SK-N-SH (cell line): ENCODE data around the gene NR6A1. TPM values are rescaled to one million over a fixed set of nuclear protein-coding genes. Genes with fewer than 3 reads are reported as not detected.

Experiments used
- CTCF ChIA-PET: fragments of 300-600, 350-600 bp; formaldehyde crosslinking; extraction: SDS; loops from one replicate; lab custom pipeline; 2021; lab: Yijun Ruan, JAX
- POLR2A ChIA-PET: fragments of 350-600 bp; sonication (Branson Sonifier 250); formaldehyde crosslinking; extraction: SDS; loops from one replicate; lab custom pipeline; 2020; ENCODE audit warnings: antibody characterized with exemption, inconsistent platforms; lab: Yijun Ruan, JAX
- DNase-seq: peaks from one replicate; pipeline ENCODE4 v3.0.0; 2012
- H2AFZ ChIP-seq: fragments of 200-600 bp; sonication (generic); 2 replicates; pipeline ENCODE4 v1.8.1; 2016; ENCODE audit warnings: antibody characterized with exemption, mild to moderate bottlenecking, low read depth
- H3F3A ChIP-seq: fragments of 200-600 bp; sonication (generic); replicated peaks from 2 replicates; pipeline ENCODE3; 2016; ENCODE audit warnings: antibody characterized with exemption, mild to moderate bottlenecking; ENCODE audit not compliant: insufficient read depth
- H3K27ac ChIP-seq, 2 experiments: fragments of 200-500 bp in 1 of 2; fragments of 200-600 bp in 1 of 2; sonication (Bioruptor generic) in 1 of 2; sonication (generic), shearing (Covaris generic) in 1 of 2; 2 replicates each; pipeline versions ENCODE4 v1.5.1 to v1.6.1; 2014 to 2016; ENCODE audit warnings: low read depth in 2 of 2, inconsistent platforms in 1 of 2, low read length in 1 of 2, mild to moderate bottlenecking in 1 of 2, mixed read lengths in 1 of 2
- H3K27me3 ChIP-seq: fragments of 200-600 bp; sonication (generic), shearing (Covaris generic); 2 replicates; pipeline ENCODE4 v1.6.1; 2016; ENCODE audit warnings: mixed run types; ENCODE audit not compliant: insufficient read depth
- H3K36me3 ChIP-seq, 2 experiments: fragments of 200-500 bp in 1 of 2; fragments of 200-600 bp in 1 of 2; sonication (Bioruptor generic) in 1 of 2; sonication (generic) in 1 of 2; replicated peaks in 1 of 2; 2 replicates each; pipeline versions ENCODE3 to v1.5.1; 2014 to 2016; ENCODE audit warnings: low read length in 1 of 2, mild to moderate bottlenecking in 1 of 2; ENCODE audit not compliant: insufficient read depth in 2 of 2, control insufficient read depth in 1 of 2
- H3K4me1 ChIP-seq, 2 experiments: fragments of 200-500 bp in 1 of 2; fragments of 200-600 bp in 1 of 2; sonication (Bioruptor generic) in 1 of 2; sonication (generic), shearing (Covaris generic) in 1 of 2; 2 replicates each; pipeline versions ENCODE4 v1.5.1 to v1.6.1; 2014 to 2016; ENCODE audit warnings: low read depth in 1 of 2, low read length in 1 of 2, mixed run types in 1 of 2; ENCODE audit not compliant: insufficient read depth in 2 of 2, control insufficient read depth in 1 of 2
- H3K4me2 ChIP-seq: fragments of 200-600 bp; sonication (generic), shearing (Covaris generic); 2 replicates; pipeline ENCODE4 v1.6.1; 2017; ENCODE audit warnings: mixed run types
- H3K4me3 ChIP-seq, 2 experiments: fragments of 200-500 bp in 1 of 2; fragments of 200-600 bp in 1 of 2; sonication (Bioruptor generic) in 1 of 2; sonication (generic), shearing (Covaris generic) in 1 of 2; 2 replicates each; pipeline versions ENCODE4 v1.5.1 to v1.8.1; 2014 to 2016; ENCODE audit warnings: low read depth in 2 of 2, inconsistent platforms in 1 of 2, low read length in 1 of 2, mild to moderate bottlenecking in 1 of 2, mixed read lengths in 1 of 2, moderate library complexity in 1 of 2
- H3K79me2 ChIP-seq: fragments of 200-600 bp; sonication (generic); 2 replicates; pipeline ENCODE4 v1.8.1; 2017; ENCODE audit warnings: mild to moderate bottlenecking; ENCODE audit not compliant: insufficient read depth
- H3K9ac ChIP-seq: fragments of 200-600 bp; sonication (generic); 2 replicates; pipeline ENCODE4 v1.6.1; 2017; ENCODE audit warnings: mixed run types
- H3K9me2 ChIP-seq: fragments of 200-600 bp; sonication (generic); 2 replicates; pipeline ENCODE4 v1.6.1; 2017; ENCODE audit warnings: mixed run types
- H3K9me3 ChIP-seq: fragments of 200-600 bp; sonication (generic); 2 replicates; pipeline ENCODE4 v1.6.1; 2017; ENCODE audit warnings: mixed run types, mild to moderate bottlenecking, moderate library complexity
- H4K20me1 ChIP-seq: fragments of 200-600 bp; sonication (generic); 2 replicates; pipeline ENCODE4 v1.6.1; 2017; ENCODE audit warnings: mild to moderate bottlenecking, mixed run types; ENCODE audit not compliant: insufficient read depth
- EP300 ChIP-seq, 2 experiments: IDR thresholded peaks; 2 replicates each; pipeline versions ENCODE4 v1.4.0 to v1.6.1; 2012; ENCODE audit warnings: borderline replicate concordance in 1 of 2, low read depth in 1 of 2, low read length in 1 of 2
- FOXJ3 ChIP-seq: sonication (generic); formaldehyde crosslinking; IDR thresholded peaks from 2 replicates; pipeline ENCODE4 v1.5.1; 2020; ENCODE audit warnings: mild to moderate bottlenecking, missing genetic modification reagents
- GATA2 ChIP-seq: sonication (generic); formaldehyde crosslinking; IDR thresholded peaks from 2 replicates; pipeline ENCODE4 v1.5.0; 2020; ENCODE audit warnings: mild to moderate bottlenecking, missing genetic modification reagents
- MXI1 ChIP-seq: IDR thresholded peaks from 2 replicates; pipeline ENCODE4 v1.6.1; 2012; ENCODE audit warnings: mild to moderate bottlenecking, low read depth, low read length, improper control_type of control experiment
- POLR2AphosphoS5 ChIP-seq: IDR thresholded peaks from 2 replicates; pipeline ENCODE4 v1.6.1; 2012; ENCODE audit warnings: low read depth, low read length
- RAD21 ChIP-seq: IDR thresholded peaks from 2 replicates; pipeline ENCODE4 v1.6.1; 2012; ENCODE audit warnings: mild to moderate bottlenecking, low read length
- RXRA ChIP-seq: IDR thresholded peaks from 2 replicates; pipeline ENCODE4 v1.4.0; 2012; ENCODE audit warnings: low read depth, mild to moderate bottlenecking, borderline replicate concordance
- YY1 ChIP-seq: IDR thresholded peaks from 2 replicates; pipeline ENCODE4 v1.4.0; 2012; ENCODE audit warnings: low read depth, mild to moderate bottlenecking
- WGBS: methylation state at CpG from one replicate; pipeline ENCODE4 v1.1.6; 2017; ENCODE audit warnings: low lambda C conversion rate; 5-methylcytosine and 5-hydroxymethylcytosine counted together
- polyA plus RNA-seq, 3 experiments: library from polyadenylated mRNA; depleted of rRNA; stranded (reverse); fragments of >200 nt; gene quantifications; 2 replicates each; pipeline ENCODE4 v1.2.3, GENCODE V29; 2012
- TF ChIP-seq, protein P1 (sequence below): fragments of 200-600 bp; sonication (generic); IDR thresholded peaks from 2 replicates; pipeline ENCODE4 v1.6.1; 2017; ENCODE audit warnings: antibody characterized with exemption, mild to moderate bottlenecking, moderate library complexity
- TF ChIP-seq, protein P2 (sequence below): fragments of 150-350 bp; IDR thresholded peaks from 2 replicates; pipeline ENCODE4 v1.6.1; 2017; ENCODE audit warnings: antibody characterized with exemption, low read length, low read depth, borderline replicate concordance

NR6A1 gene
- polyA plus RNA-seq, 1 of the 3 experiments (the other 2 are of a cell fraction) = 1.2 TPM

DNA sequence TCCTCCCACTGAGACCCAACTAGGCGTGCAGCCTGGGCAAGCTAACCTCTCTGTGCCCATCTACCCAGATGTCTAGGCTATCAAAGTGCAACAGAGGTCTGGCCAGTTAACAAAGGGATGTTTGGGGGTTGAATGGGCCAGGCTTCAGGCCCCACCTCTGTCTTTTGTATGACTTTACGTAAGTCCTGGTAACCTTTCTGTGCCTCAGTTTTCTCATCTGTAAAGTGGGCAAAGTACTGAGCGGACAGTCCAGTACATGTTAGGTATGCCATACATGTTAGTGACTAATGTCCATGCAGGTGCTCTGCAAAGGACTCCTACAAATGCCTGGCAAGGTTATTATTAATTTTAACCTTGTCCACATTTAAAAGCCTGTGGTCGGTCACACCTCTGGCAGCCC, 277.9 kb downstream of the NR6A1 start:
- no peaks in the 10 kb centered on the region; a peak in 1 of 4 replicates for H3K4me1 ChIP-seq
- no peak overlapping the region for H3K4me2 ChIP-seq
- H3K9ac ChIP-seq = no peak overlapping the region
- 97% methylated on average over 3 of the region's 4 CpGs for WGBS
- H3K9me3 ChIP-seq = no peaks in the 10 kb centered on the region
- TF ChIP-seq MXI1 = no peak
- TF ChIP-seq POLR2AphosphoS5 = no peak
- no peak for TF ChIP-seq EP300 (IDR thresholded peaks at IDR 0.05; ENCODE audit: borderline replicate concordance in 1 of 2, low read depth in 1 of 2, low read length in 1 of 2)
- no peak for TF ChIP-seq GATA2 (CRISPR knock-in tag)
- no peak for TF ChIP-seq FOXJ3
- TF ChIP-seq RAD21 = no peak
- no peak overlapping the region for H3K27ac ChIP-seq
- no peaks in the 10 kb centered on the region for H3F3A ChIP-seq
- no peaks in the 10 kb centered on the region for H3K36me3 ChIP-seq
- H3K4me3 ChIP-seq = no peak overlapping the region
- no peaks in the 10 kb centered on the region for H4K20me1 ChIP-seq
- no peaks in the 10 kb centered on the region for H3K9me2 ChIP-seq
- POLR2A ChIA-PET = no interaction called here
- CTCF ChIA-PET = interaction anchor here (1.1 to 1.2 kb wide), 2 partner anchors 25 to 83 kb away, joined by 3 to 4 read pairs; no protein-coding TSS in a partner anchor
- no peak for DNase-seq
- H3K79me2 ChIP-seq = no peaks in the 10 kb centered on the region
- no peaks in the 10 kb centered on the region; the same call in none of the 2 replicates for H3K27me3 ChIP-seq
- no peak overlapping the region for H2AFZ ChIP-seq

- Histone ChIP-seq H3K27me3 (no peaks in the 10 kb centered on the region; the same call in 1 of the 2 replicates), H2AFZ (no peak overlapping the region), H3K4me2 (no peak overlapping the region), H3K79me2 (no peaks in the 10 kb centered on the region), H3K27ac (no peak overlapping the region), H3K36me3 (no peaks in the 10 kb centered on the region), H3K9me2 (no peaks in the 10 kb centered on the region), H3K4me3 (no peak overlapping the region), H4K20me1 (no peaks in the 10 kb centered on the region), H3K4me1 (no peaks in the 10 kb centered on the region; a peak in 1 of 4 replicates), H3F3A (no peaks in the 10 kb centered on the region), H3K9ac (no peak overlapping the region)
- POLR2A ChIA-PET = no interaction called here
- WGBS = 75% methylated on average over 6 of the region's 19 CpGs
- CTCF ChIA-PET = interaction anchor here (0.9 to 1.2 kb wide), 2 partner anchors 12 to 83 kb away, joined by 4 read pairs; no protein-coding TSS in a partner anchor
- no peak for DNase-seq
- no peak for TF ChIP-seq YY1
- TF ChIP-seq RXRA = no peak
- TF ChIP-seq, protein P1, sequence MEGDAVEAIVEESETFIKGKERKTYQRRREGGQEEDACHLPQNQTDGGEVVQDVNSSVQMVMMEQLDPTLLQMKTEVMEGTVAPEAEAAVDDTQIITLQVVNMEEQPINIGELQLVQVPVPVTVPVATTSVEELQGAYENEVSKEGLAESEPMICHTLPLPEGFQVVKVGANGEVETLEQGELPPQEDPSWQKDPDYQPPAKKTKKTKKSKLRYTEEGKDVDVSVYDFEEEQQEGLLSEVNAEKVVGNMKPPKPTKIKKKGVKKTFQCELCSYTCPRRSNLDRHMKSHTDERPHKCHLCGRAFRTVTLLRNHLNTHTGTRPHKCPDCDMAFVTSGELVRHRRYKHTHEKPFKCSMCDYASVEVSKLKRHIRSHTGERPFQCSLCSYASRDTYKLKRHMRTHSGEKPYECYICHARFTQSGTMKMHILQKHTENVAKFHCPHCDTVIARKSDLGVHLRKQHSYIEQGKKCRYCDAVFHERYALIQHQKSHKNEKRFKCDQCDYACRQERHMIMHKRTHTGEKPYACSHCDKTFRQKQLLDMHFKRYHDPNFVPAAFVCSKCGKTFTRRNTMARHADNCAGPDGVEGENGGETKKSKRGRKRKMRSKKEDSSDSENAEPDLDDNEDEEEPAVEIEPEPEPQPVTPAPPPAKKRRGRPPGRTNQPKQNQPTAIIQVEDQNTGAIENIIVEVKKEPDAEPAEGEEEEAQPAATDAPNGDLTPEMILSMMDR = no peak
- no peak for TF ChIP-seq RAD21
- no peak for TF ChIP-seq MXI1
- TF ChIP-seq, protein P2, sequence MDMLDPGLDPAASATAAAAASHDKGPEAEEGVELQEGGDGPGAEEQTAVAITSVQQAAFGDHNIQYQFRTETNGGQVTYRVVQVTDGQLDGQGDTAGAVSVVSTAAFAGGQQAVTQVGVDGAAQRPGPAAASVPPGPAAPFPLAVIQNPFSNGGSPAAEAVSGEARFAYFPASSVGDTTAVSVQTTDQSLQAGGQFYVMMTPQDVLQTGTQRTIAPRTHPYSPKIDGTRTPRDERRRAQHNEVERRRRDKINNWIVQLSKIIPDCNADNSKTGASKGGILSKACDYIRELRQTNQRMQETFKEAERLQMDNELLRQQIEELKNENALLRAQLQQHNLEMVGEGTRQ = no peak
- TF ChIP-seq, all 33 proteins: peak for 0
- no peaks in the 10 kb centered on the region for H3K9me3 ChIP-seq
These were observed 278.3 kb downstream of the NR6A1 start for GRCh38 chr9:124492818-124493217.
